WTC11 (cell line): Measurements from ENCODE around the gene PLPP4.

Experiments used
- CREB1 ChIP-seq: sonication (generic); formaldehyde crosslinking; IDR thresholded peaks from 2 replicates; pipeline ENCODE4 v1.8.0; 2023; ENCODE audit warnings: mild to moderate bottlenecking, missing genetic modification reagents
- NFYB ChIP-seq: sonication (generic); formaldehyde crosslinking; conservative IDR thresholded peaks from 2 replicates; pipeline ENCODE4 v1.8.0; 2022; ENCODE audit warnings: low read depth, missing genetic modification reagents
- TCF7 ChIP-seq: sonication (generic); formaldehyde crosslinking; IDR thresholded peaks from 2 replicates; pipeline ENCODE4 v1.8.0; 2022; ENCODE audit warnings: mild to moderate bottlenecking, low read depth, missing genetic modification reagents, moderate library complexity
- ZBTB21 ChIP-seq: sonication (generic); formaldehyde crosslinking; IDR thresholded peaks from 2 replicates; pipeline ENCODE4 v1.8.1; 2023; ENCODE audit warnings: mild to moderate bottlenecking, missing genetic modification reagents, borderline replicate concordance
- TF ChIP-seq, protein P1 (sequence below): sonication (generic); formaldehyde crosslinking; IDR thresholded peaks from 2 replicates; pipeline ENCODE4 v1.8.0; 2022; ENCODE audit warnings: mild to moderate bottlenecking, missing genetic modification reagents
- TF ChIP-seq, protein P2 (sequence below): fragments of 200-600 bp; IDR thresholded peaks from 2 replicates; pipeline ENCODE4 v1.8.0; 2022; ENCODE audit warnings: antibody characterized with exemption
- TF ChIP-seq, protein P3 (sequence below): sonication (generic); formaldehyde crosslinking; IDR thresholded peaks from 2 replicates; pipeline ENCODE4 v1.8.1; 2022; ENCODE audit warnings: mild to moderate bottlenecking, missing genetic modification reagents, moderate library complexity, borderline replicate concordance

DNA sequence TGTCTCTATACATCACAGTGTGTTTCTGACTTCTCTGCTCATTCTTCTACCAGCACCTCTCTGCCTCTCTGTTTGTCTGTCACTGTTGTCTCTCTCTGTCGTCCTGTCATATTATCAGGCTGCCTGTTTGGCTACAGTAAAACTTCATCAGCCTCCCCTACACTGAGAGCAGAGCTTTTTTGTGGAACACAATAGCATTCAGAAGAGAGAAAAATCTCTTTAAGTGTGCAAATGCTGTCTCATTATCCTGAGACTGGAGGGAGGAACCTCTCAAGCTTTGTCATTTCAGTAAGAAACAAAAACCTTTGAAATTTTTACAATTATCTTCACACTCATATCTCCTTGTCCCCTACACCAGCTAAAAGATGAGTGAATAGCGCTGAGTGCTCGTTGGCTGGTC lies 148.4 kb downstream of the PLPP4 start:
- TF ChIP-seq ZBTB21 (CRISPR knock-in tag) (no peak), TCF7 (no peak), NFYB (CRISPR knock-in tag) (no peak), CREB1 (no peak)
- TF ChIP-seq, protein P1, sequence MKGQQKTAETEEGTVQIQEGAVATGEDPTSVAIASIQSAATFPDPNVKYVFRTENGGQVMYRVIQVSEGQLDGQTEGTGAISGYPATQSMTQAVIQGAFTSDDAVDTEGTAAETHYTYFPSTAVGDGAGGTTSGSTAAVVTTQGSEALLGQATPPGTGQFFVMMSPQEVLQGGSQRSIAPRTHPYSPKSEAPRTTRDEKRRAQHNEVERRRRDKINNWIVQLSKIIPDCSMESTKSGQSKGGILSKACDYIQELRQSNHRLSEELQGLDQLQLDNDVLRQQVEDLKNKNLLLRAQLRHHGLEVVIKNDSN (CRISPR knock-in tag) = no peak
- TF ChIP-seq, protein P2, sequence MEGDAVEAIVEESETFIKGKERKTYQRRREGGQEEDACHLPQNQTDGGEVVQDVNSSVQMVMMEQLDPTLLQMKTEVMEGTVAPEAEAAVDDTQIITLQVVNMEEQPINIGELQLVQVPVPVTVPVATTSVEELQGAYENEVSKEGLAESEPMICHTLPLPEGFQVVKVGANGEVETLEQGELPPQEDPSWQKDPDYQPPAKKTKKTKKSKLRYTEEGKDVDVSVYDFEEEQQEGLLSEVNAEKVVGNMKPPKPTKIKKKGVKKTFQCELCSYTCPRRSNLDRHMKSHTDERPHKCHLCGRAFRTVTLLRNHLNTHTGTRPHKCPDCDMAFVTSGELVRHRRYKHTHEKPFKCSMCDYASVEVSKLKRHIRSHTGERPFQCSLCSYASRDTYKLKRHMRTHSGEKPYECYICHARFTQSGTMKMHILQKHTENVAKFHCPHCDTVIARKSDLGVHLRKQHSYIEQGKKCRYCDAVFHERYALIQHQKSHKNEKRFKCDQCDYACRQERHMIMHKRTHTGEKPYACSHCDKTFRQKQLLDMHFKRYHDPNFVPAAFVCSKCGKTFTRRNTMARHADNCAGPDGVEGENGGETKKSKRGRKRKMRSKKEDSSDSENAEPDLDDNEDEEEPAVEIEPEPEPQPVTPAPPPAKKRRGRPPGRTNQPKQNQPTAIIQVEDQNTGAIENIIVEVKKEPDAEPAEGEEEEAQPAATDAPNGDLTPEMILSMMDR = no peak
- TF ChIP-seq, protein P3, sequence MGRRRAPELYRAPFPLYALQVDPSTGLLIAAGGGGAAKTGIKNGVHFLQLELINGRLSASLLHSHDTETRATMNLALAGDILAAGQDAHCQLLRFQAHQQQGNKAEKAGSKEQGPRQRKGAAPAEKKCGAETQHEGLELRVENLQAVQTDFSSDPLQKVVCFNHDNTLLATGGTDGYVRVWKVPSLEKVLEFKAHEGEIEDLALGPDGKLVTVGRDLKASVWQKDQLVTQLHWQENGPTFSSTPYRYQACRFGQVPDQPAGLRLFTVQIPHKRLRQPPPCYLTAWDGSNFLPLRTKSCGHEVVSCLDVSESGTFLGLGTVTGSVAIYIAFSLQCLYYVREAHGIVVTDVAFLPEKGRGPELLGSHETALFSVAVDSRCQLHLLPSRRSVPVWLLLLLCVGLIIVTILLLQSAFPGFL (CRISPR knock-in tag) = no peak
